GM11168 (cell line): Measurements from ENCODE around the gene CNIH2.
"Not testable (repeated sequence)": the region's sequence is repeated elsewhere in the genome, so short reads cannot be mapped to it uniquely, and the experiment has no call there.

Experiments used
- in situ Hi-C: fragments of 300-500 bp; cut with MboI; formaldehyde crosslinking; loops from one replicate; pipeline ENCODE4 v1.12.0; 2022; ENCODE audit warnings: low sequenced_read_pairs; ENCODE audit not compliant: unreplicated experiment

Gene CNIH2

GRCh38 chr11:66277471-66278362 lies at the start of gene CNIH2:
TSS of gene CNIH2 (plus strand) at chr11:66278175. CDS start at chr11:66278457, 282 bp downstream.
- in situ Hi-C loops, result no loop called here

- in situ Hi-C loops, result no loop called here
These were observed 49.5 kb upstream of the CNIH2 start for GRCh38 chr11:66228521-66228920.

- in situ Hi-C loops, result no loop called here
These were observed 47.8 kb upstream of the CNIH2 start for GRCh38 chr11:66230156-66230555.

GRCh38 chr11:66230978-66231377 lies 47.0 kb upstream of the CNIH2 start:
- in situ Hi-C loops, result no loop called here

- in situ Hi-C loops, result no loop called here
These were observed 46.4 kb upstream of the CNIH2 start for GRCh38 chr11:66231561-66231960.

- in situ Hi-C loops, result no loop called here
These were observed 45.2 kb upstream of the CNIH2 start for GRCh38 chr11:66232769-66233168.

GRCh38 chr11:66233301-66233700 lies 44.7 kb upstream of the CNIH2 start:
- in situ Hi-C loops, result no loop called here

GRCh38 chr11:66235141-66235540 lies 42.8 kb upstream of the CNIH2 start:
- in situ Hi-C loops, result no loop called here

GRCh38 chr11:66237867-66238266 lies 40.1 kb upstream of the CNIH2 start:
- in situ Hi-C loops, result no loop called here

GRCh38 chr11:66238786-66239413 lies 39.1 kb upstream of the CNIH2 start:
- in situ Hi-C loops, result no loop called here

- in situ Hi-C loops, result no loop called here
These were observed 38.5 kb upstream of the CNIH2 start for GRCh38 chr11:66239511-66239910.

GRCh38 chr11:66239998-66240780 lies 37.8 kb upstream of the CNIH2 start:
- in situ Hi-C loops, result no loop called here

- in situ Hi-C loops, result no loop called here
These were observed 37.2 kb upstream of the CNIH2 start for GRCh38 chr11:66240781-66241136.

- in situ Hi-C loops, result no loop called here
These were observed 35.7 kb upstream of the CNIH2 start for GRCh38 chr11:66242095-66242765.

GRCh38 chr11:66243782-66244535 lies 34.0 kb upstream of the CNIH2 start:
- in situ Hi-C loops, result no loop called here

- in situ Hi-C loops, result no loop called here
These were observed 30.7 kb upstream of the CNIH2 start for GRCh38 chr11:66247295-66247694.

- in situ Hi-C loops, result no loop called here
These were observed 30.2 kb upstream of the CNIH2 start for GRCh38 chr11:66247801-66248200.

- in situ Hi-C loops, result no loop called here
These were observed 29.1 kb upstream of the CNIH2 start for GRCh38 chr11:66248903-66249302.

- in situ Hi-C loops, result no loop called here
These were observed 26.2 kb upstream of the CNIH2 start for GRCh38 chr11:66251809-66252208.

- in situ Hi-C loops, result not testable (repeated sequence)
These were observed 24.9 kb upstream of the CNIH2 start for GRCh38 chr11:66253081-66253480.
